Chondrocyte (in vitro differentiated cells): ENCODE results near the gene PTPRN2. TPM values are rescaled to one million over a fixed set of nuclear protein-coding genes. Genes with fewer than 3 reads are reported as not detected.

Source experiments
- DNase-seq: peaks from one replicate; pipeline ENCODE4 v3.0.0; 2021; ENCODE audit warnings: mixed read lengths, low spot score
- H3K27ac Mint-ChIP-seq: one replicate; pipeline ENCODE4 v1.8.0; 2021; ENCODE audit warnings: mild to moderate bottlenecking, moderate library complexity, mixed read lengths; ENCODE audit not compliant: unreplicated experiment
- H3K27me3 Mint-ChIP-seq: 2 replicates; pipeline ENCODE4 v1.8.0; 2021; ENCODE audit warnings: low read depth, mixed read lengths
- H3K36me3 Mint-ChIP-seq: 2 replicates; pipeline ENCODE4 v1.8.0; 2021; ENCODE audit warnings: low read depth, mixed read lengths
- H3K4me1 Mint-ChIP-seq: 2 replicates; pipeline ENCODE4 v1.8.0; 2021; ENCODE audit warnings: low read depth, mild to moderate bottlenecking, mixed read lengths
- H3K4me3 Mint-ChIP-seq: one replicate; pipeline ENCODE4 v1.8.0; 2021; ENCODE audit warnings: mild to moderate bottlenecking, moderate library complexity, mixed read lengths; ENCODE audit not compliant: unreplicated experiment
- H3K9me3 Mint-ChIP-seq: 2 replicates; pipeline ENCODE4 v1.8.0; 2021; ENCODE audit warnings: low read depth, mixed read lengths
- CTCF ChIP-seq: fragments of 200-600 bp; sonication (generic); IDR thresholded peaks from 2 replicates; pipeline ENCODE4 v1.5.0; 2021; ENCODE audit warnings: antibody characterized with exemption, mild to moderate bottlenecking, moderate library complexity
- total RNA-seq: library from RNA; stranded (reverse); gene quantifications from 3 replicates; pipeline ENCODE4 v1.2.1, GENCODE V29; 2021

The PTPRN2 gene
- total RNA-seq, 1 donor from 2014 or later = 0.30 TPM

GRCh38 chr7:158491094-158491493 is 96.5 kb downstream of the PTPRN2 start:
- Mint-ChIP-seq H3K27me3 (peaks cover 12% of the 10 kb centered on the region), H3K4me1 (peaks cover 4% of the 10 kb centered on the region), H3K4me3 (no peak overlapping the region), H3K27ac (no peak overlapping the region), H3K36me3 (no peaks in the 10 kb centered on the region), H3K9me3 (no peaks in the 10 kb centered on the region)
- DNase-seq = no peak
- no peak for TF ChIP-seq CTCF

GRCh38 chr7:158490171-158490782 is 97.3 kb downstream of the PTPRN2 start:
- no peak for DNase-seq
- H3K27me3 Mint-ChIP-seq = peaks cover 7% of the 10 kb centered on the region
- TF ChIP-seq CTCF = no peak
- no peak overlapping the region for H3K4me3 Mint-ChIP-seq
- H3K4me1 Mint-ChIP-seq = no peaks in the 10 kb centered on the region
- peaks cover 4% of the 10 kb centered on the region for H3K9me3 Mint-ChIP-seq
- H3K27ac Mint-ChIP-seq = no peak overlapping the region
- H3K36me3 Mint-ChIP-seq = no peaks in the 10 kb centered on the region

DNA sequence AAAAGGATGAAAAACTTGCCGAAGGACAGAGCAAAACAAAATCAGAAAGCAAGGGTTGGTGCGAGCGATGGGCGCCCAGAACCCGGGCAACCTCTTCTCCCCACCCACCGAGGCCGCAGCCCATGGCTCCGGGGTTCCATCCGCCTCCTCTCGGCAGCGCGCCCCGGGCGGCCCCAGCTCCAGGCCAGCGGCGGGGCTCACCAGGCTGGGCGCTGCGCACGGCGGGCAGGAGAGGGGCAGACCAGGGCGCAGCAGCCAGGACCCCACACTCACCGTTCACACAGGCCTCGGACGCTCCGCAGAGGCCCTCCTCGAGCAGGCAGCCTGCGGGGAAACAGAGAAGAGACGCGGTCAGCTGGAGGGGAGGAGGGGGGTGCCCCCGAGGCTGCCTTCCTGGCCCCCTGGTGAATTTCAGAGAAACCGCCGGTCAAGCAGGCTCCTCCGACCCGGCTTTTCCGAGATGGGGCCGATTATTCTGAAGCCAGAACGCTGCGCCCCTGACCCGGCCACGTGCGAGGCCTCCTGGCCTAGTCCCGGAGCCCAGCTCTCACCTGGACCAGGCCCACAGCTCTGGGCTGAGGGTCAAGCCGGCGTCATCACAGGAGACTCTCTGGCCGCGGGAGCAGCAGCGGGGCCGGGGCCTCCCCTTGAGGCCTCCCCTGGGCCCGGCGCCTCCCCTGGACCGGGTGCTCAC is 98.0 kb downstream of the PTPRN2 start:
- no peak for DNase-seq
- peaks cover 2% of the 10 kb centered on the region for H3K27me3 Mint-ChIP-seq
- TF ChIP-seq CTCF = no peak
- H3K36me3 Mint-ChIP-seq = no peaks in the 10 kb centered on the region
- H3K4me3 Mint-ChIP-seq = no peak overlapping the region
- H3K27ac Mint-ChIP-seq = no peak overlapping the region
- H3K4me1 Mint-ChIP-seq = no peaks in the 10 kb centered on the region
- peaks cover 4% of the 10 kb centered on the region for H3K9me3 Mint-ChIP-seq

DNA sequence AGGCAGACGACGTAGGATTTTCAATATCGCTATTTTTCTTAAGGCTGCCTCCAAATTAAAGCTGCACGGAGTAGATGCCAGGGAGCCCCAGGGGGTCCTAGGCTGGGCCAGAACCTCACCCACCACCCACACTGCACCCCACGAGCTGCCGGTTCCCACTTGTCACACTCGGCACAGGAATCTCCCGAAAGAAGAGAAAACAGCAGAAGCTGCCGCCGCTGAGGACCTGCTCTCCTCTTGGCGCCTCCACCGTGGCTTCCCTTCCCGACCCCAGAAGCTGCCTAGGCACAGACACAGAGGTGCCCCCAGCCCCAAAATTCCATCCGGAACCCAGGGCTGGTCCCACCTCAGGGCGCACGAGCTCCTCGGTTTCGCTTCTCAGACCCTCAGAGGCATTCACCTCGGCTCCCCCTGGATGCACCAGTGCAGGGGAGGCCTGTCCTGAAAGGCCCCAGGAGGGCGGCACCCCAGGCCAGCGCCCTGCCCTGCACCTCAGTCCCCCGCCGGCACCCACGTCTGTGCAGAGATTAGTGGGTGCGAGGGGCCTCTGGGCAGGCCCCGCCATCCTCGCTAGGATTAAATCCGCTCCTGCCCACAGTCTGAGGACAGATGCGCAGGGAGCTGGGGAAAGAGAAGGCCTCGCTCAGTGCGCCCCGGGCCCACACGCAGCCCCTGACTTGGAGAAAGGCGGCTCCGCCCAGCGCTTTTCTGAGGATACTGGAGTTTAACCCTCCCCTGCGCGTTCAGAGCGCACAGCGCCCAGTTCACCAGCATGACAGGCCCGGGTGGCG is 99.2 kb downstream of the PTPRN2 start:
- Mint-ChIP-seq H3K4me3 (no peak overlapping the region), H3K4me1 (no peaks in the 10 kb centered on the region), H3K9me3 (peaks cover 4% of the 10 kb centered on the region), H3K36me3 (no peaks in the 10 kb centered on the region), H3K27me3 (peaks cover 2% of the 10 kb centered on the region), H3K27ac (no peak overlapping the region)
- TF ChIP-seq CTCF = no peak
- no peak for DNase-seq

DNA sequence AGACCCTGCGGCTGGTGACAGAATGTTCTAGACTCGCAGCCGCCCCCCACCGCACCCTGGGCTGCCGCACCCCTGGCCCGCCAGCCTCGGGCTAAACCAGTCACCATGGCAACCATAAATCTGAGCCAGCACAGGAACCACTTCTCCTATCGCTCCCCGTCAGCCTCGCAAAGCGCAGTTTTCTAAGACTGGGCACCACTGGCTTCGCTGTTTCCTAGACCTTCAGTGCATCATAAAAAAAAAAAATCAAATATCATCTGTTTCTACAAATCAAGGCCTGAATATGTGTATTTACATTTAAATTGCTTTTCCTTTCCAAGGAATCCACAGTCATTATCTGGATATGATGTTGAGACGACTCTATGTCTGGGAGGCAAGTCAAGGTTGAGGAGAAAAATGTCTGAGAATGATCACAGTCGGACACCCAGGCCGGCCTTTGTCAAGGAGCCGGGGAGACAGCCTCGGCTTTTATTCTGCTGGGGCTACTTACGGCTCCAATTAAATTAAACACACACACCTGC is 99.9 kb downstream of the PTPRN2 start:
- Mint-ChIP-seq H3K36me3 (no peaks in the 10 kb centered on the region), H3K27me3 (peaks cover 2% of the 10 kb centered on the region), H3K27ac (no peak overlapping the region), H3K9me3 (peaks cover 4% of the 10 kb centered on the region), H3K4me3 (no peak overlapping the region), H3K4me1 (no peaks in the 10 kb centered on the region)
- DNase-seq = no peak
- no peak for TF ChIP-seq CTCF
